ENCODE data around the gene PLB1. TPM values are rescaled to one million over a fixed set of nuclear protein-coding genes. Genes with fewer than 3 reads are reported as not detected.
"Not testable (repeated sequence)": the region's sequence is repeated elsewhere in the genome, so short reads cannot be mapped to it uniquely, and the experiment has no call there.

The PLB1 gene
- polyA plus RNA-seq, 1 donor from 2014 or later: 2.8 TPM

DNA sequence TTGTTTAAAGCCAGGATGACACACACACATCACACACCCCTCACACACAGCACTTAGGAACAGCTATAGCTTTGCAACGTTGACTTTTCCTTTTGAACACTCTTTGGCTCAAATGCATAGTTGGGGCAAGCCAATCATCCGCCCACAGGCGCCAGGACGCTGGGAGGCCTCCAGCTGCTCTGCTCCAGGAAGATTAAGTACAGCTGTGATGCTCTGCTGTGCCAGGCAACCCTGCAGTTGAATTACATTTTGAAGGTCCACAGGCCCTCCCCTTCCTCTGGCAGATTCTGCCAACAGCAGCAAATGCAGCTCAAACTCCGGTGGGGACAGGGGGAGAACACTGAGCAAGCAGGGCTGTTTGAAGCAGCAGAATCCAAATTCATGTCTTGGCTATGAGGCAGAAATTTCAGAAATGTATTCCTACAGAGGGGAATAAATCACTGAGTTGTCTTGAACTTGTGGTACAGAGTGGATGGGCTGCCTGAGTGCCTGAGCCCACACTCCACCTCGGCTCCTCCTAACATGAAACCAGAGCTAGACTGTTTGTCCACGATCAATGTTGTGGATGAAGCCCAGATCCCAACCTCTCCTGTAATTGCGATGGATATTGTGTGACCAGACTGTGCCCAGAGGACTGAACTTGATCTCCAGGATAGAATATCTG lies 169.3 kb downstream of the PLB1 start:
- Histone ChIP-seq H3K79me2 (replicated peaks; ENCODE audit: insufficient read depth, low read length) (no peaks in the 10 kb centered on the region), H3K9me2 (ENCODE audit: insufficient read depth, low read length) (no peaks in the 10 kb centered on the region), H3F3A (ENCODE audit: insufficient read depth, low read length, poor library complexity, severe bottlenecking) (no peaks in the 10 kb centered on the region), H3K9ac (ENCODE audit: low read length) (no peak overlapping the region), H4K20me1 (ENCODE audit: insufficient read depth) (no peaks in the 10 kb centered on the region), H3K9me3 (ENCODE audit: low read length) (no peaks in the 10 kb centered on the region), H3K4me3 (ENCODE audit: low read length) (no peak overlapping the region), H3K36me3 (ENCODE audit: insufficient read depth, low read length) (no peaks in the 10 kb centered on the region), H3K27ac (ENCODE audit: low read length) (no peak overlapping the region), H2AFZ (ENCODE audit: low read depth, low read length) (no peak overlapping the region), H3K27me3 (ENCODE audit: insufficient read depth, low read depth, low read length) (no peaks in the 10 kb centered on the region), H3K4me2 (ENCODE audit: low read length) (no peak overlapping the region)
- no peak for TF ChIP-seq SMC3 (conservative IDR thresholded peaks at IDR 0.05; ENCODE audit: poor library complexity)
- no peak for TF ChIP-seq EP300 (conservative IDR thresholded peaks at IDR 0.05; ENCODE audit: poor library complexity, severe bottlenecking)
- TF ChIP-seq MXI1 (conservative IDR thresholded peaks at IDR 0.05; ENCODE audit: poor library complexity, severe bottlenecking): no peak
- no peak for TF ChIP-seq POLR2AphosphoS5 (IDR thresholded peaks at IDR 0.05)
- TF ChIP-seq, protein P1, sequence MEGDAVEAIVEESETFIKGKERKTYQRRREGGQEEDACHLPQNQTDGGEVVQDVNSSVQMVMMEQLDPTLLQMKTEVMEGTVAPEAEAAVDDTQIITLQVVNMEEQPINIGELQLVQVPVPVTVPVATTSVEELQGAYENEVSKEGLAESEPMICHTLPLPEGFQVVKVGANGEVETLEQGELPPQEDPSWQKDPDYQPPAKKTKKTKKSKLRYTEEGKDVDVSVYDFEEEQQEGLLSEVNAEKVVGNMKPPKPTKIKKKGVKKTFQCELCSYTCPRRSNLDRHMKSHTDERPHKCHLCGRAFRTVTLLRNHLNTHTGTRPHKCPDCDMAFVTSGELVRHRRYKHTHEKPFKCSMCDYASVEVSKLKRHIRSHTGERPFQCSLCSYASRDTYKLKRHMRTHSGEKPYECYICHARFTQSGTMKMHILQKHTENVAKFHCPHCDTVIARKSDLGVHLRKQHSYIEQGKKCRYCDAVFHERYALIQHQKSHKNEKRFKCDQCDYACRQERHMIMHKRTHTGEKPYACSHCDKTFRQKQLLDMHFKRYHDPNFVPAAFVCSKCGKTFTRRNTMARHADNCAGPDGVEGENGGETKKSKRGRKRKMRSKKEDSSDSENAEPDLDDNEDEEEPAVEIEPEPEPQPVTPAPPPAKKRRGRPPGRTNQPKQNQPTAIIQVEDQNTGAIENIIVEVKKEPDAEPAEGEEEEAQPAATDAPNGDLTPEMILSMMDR (IDR thresholded peaks at IDR 0.05; ENCODE audit: poor library complexity, severe bottlenecking): no peak
- TF ChIP-seq TAF1 (IDR thresholded peaks at IDR 0.05; ENCODE audit: low read depth): no peak
- TF ChIP-seq, protein P2, sequence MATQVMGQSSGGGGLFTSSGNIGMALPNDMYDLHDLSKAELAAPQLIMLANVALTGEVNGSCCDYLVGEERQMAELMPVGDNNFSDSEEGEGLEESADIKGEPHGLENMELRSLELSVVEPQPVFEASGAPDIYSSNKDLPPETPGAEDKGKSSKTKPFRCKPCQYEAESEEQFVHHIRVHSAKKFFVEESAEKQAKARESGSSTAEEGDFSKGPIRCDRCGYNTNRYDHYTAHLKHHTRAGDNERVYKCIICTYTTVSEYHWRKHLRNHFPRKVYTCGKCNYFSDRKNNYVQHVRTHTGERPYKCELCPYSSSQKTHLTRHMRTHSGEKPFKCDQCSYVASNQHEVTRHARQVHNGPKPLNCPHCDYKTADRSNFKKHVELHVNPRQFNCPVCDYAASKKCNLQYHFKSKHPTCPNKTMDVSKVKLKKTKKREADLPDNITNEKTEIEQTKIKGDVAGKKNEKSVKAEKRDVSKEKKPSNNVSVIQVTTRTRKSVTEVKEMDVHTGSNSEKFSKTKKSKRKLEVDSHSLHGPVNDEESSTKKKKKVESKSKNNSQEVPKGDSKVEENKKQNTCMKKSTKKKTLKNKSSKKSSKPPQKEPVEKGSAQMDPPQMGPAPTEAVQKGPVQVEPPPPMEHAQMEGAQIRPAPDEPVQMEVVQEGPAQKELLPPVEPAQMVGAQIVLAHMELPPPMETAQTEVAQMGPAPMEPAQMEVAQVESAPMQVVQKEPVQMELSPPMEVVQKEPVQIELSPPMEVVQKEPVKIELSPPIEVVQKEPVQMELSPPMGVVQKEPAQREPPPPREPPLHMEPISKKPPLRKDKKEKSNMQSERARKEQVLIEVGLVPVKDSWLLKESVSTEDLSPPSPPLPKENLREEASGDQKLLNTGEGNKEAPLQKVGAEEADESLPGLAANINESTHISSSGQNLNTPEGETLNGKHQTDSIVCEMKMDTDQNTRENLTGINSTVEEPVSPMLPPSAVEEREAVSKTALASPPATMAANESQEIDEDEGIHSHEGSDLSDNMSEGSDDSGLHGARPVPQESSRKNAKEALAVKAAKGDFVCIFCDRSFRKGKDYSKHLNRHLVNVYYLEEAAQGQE (IDR thresholded peaks at IDR 0.05; ENCODE audit: borderline replicate concordance): no peak
- TF ChIP-seq EZH2 (IDR thresholded peaks at IDR 0.05; ENCODE audit: borderline replicate concordance, insufficient read depth, low read length, poor library complexity, severe bottlenecking): no peak
- no peak for TF ChIP-seq RAD21 (conservative IDR thresholded peaks at IDR 0.05)

DNA sequence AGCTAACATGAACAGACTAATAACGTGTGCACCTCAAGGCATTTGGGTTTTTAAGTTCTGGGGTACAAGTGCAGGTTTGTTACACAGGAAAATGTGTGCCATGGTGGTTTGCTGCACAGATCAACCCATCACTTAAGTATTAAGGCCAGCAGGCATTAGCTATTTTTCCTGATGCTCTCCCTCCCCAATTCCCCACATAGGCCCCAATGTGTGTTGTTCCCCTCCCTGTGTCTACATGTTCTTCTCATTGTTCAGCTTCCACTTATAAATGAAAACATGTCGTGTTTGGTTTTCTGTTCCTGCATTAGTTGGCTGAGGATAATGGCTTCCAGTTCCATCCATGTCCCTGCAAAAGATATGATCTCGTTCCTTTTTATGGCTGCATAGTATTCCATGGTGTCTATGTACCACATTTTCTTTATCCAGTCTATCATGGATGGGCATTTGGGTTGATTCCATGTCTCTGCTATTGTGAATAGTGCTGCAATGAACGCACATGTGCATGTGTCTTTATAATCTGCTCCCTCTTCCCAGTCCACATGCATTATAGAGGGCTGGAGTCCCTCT lies 170.0 kb downstream of the PLB1 start:
- H3K27me3 ChIP-seq (ENCODE audit: insufficient read depth, low read depth, low read length); H3K9me3 ChIP-seq (ENCODE audit: low read length); H3K9me2 ChIP-seq (ENCODE audit: insufficient read depth, low read length); H3K36me3 ChIP-seq (ENCODE audit: insufficient read depth, low read length); H3K4me3 ChIP-seq (ENCODE audit: low read length); H3K27ac ChIP-seq (ENCODE audit: low read length); H3F3A ChIP-seq (ENCODE audit: insufficient read depth, low read length, poor library complexity, severe bottlenecking); H2AFZ ChIP-seq (ENCODE audit: low read depth, low read length); H4K20me1 ChIP-seq (ENCODE audit: insufficient read depth); H3K79me2 ChIP-seq (replicated peaks; ENCODE audit: insufficient read depth, low read length); H3K4me2 ChIP-seq (ENCODE audit: low read length); H3K9ac ChIP-seq (ENCODE audit: low read length): not testable (repeated sequence)

Data from neural cell (in vitro differentiated cells).